Esophagus mucosa (tissue), 1 donor: ENCODE results near the gene LSM2. TPM values are rescaled to one million over a fixed set of nuclear protein-coding genes. Genes with fewer than 3 reads are reported as not detected.

Experiments
- ATAC-seq: fragments of 200-7000 bp; cut with Tn5 transposase; one replicate; pipeline ENCODE4 v1.9.1; 2020
- total RNA-seq: library from RNA; stranded (reverse); gene quantifications from one replicate; pipeline ENCODE4 v1.2.4, GENCODE V29; 2023
- donor health status: DM: yes; HTN: yes; CAD: no.

Gene LSM2
- total RNA-seq, 1 donor from 2014 or later = 45.0 TPM

DNA sequence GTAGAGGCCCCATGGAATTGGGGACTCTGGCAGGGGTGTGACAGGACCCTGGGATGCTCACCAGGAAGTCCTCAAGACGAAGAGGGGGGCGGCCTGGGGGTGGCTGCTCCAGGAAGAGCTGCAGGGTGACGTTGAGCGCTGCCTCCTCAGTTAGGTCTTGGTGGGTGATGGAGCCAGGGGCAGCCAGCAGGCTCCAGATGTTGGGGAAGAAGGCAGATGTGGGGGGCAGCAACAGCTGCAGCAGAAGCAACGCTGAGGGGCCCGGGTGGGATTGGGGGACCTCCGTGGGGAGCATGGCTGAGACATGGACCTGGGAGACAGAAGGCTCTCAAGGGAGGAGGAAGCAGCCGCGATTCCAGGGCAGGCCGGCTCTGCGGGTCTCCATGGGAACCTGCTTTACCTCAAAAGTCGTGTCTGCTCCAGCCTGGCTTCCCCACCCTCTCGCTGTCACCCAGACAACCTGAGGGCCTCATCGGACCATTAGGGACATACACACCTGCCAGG, 30.2 kb downstream of the LSM2 start:
- ATAC-seq = peak; percentile 1

DNA sequence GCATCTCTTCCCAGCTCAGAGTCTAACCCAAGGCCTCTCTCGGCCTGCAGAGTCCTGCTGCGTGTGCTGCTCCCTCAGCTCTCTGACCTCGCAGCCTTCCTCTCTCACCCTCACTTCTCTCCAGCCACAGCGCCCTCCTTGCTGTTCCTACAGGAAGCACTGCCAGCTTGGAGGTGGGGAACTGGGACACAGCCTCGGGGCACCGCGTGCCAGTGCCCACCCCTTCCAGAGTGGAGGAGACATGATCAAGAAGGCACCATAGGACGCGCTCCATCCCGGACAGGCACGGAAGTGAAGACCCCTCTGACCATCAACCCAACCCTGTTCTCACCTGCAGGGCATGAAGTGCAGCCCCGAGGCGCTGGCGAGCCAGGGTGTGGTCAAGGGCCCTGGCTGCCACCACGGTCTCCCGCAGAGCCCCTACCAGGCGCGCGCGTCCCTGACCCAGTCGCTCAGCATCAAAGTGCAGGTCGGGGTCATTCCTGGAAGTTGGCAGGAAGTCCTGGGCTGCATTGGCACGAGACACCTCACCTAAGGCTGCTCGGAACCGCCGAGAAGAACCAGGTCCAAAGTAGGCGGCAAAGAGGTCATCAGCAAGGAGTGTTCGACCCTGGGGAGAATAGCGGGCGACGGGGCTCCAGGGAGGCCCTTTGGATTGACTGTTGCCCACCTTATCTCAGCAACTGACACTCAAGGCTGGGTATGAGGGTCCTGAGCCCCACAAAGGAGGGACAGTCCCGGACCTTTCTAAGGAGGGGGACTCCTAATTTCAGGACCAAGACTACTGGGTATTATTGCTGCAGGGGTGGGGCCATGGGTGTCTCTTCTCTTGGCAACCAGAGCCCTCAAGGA, 30.9 kb downstream of the LSM2 start:
- no peak for ATAC-seq

GRCh38 chr6:31775184-31775583, 31.6 kb downstream of the LSM2 start:
- ATAC-seq = peak; percentile 67

DNA sequence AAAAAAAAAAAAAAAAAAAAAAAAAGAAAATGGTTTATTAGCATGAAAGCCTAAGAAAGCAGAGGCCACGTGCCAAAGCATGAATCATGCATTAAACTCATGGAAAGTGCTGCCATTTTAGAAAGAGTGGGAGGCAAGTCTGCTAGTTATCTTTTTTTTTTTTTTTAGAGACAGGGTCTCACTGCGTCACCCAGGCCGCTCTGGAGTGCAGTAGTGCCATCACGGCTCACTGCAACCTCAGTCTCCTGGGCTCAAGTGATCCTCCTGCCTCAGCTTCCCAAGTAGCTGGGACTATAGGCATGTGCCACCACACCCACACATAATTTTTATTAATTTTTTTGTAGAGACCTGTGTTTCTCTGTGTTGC, 34.8 kb downstream of the LSM2 start:
- no peak for ATAC-seq

DNA sequence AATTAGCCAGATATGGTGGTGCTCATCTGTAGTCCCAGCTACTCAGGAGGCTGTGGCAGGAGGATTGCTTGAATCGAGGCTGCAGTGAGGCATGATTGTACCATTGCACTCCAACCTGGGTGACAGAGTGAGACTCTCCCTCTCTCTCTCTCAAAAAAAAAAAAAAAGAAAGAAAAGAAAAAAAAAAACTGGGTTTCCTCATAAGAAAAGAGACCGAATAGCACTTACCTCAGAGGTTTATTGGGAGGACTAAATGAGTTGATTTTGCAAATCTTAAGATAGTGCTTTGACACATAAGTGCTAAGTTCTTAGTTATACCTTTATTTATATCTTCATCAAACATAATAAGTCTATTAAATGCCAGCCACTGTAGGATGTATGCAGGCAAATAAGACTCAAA, 35.9 kb downstream of the LSM2 start:
- no peak for ATAC-seq

GRCh38 chr6:31769684-31770371, 36.9 kb downstream of the LSM2 start:
- peak; percentile 87 for ATAC-seq

GRCh38 chr6:31768363-31769257, 38.2 kb downstream of the LSM2 start:
- no peak for ATAC-seq

GRCh38 chr6:31767096-31767645, 39.6 kb downstream of the LSM2 start:
- ATAC-seq = no peak

DNA sequence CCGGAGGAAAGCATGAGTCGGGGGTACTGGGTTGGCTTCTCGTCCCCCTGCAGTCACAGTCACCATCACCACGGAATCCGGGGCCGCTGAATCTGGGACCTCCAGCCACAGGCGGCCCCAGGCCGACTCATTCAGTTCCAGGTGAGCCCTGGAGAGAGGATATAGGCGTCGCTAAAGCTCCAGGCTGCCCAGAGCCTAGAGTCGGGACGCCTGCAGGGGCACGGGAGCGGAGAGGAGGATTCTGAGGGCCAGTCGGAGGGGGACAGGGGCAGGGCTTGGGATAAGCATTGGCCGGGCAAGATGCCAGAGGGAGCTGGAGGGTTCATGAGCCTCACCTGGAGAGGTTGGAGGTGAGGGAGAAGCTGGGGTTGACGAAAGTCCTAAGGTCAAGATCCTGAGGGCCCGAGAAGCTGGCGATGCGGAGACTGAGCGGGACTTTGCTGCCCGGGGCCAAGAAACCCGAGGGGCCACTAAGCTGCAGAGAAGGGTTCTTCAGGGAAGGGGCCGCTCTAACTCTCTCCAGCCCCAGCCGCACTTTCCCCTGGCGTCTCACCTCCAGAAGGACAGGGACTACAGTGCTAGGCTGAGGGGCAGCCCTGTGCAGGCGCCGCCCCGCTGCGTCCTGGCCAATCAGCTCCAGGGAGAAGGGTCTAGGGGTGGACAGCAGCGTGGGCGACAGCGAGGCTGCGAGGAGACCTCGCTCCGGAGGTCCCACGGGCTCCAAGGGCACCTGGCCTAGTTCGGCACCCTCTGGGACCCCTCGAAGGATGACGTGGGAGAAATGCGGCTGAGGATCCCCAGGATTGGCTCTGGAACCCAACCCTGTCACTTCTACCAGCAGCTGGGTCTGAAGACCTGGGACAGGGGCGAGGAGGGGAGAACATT, 40.6 kb downstream of the LSM2 start:
- ATAC-seq = no peak

GRCh38 chr6:31765559-31765909, 41.2 kb downstream of the LSM2 start:
- no peak for ATAC-seq

- no peak for ATAC-seq
These were observed 42.6 kb downstream of the LSM2 start for GRCh38 chr6:31764198-31764597.

DNA sequence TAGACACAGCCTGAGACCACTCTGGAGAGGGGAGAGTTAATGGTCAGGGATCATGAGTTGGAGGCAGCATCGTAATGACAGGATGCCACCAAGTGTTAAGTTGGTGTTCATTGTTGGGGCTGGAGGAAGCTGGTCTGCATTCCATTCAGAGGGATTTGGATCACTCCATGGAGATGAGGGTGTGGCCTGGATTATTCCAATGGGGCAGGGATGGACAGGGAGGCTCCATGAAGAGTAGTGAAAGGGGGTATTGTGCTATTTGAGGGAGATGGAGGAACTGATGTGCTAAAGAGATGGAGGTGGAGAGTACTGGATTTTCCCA, 43.2 kb downstream of the LSM2 start:
- peak; percentile 45 for ATAC-seq

GRCh38 chr6:31762878-31763618, 43.7 kb downstream of the LSM2 start:
- ATAC-seq = peak; percentile 20

DNA sequence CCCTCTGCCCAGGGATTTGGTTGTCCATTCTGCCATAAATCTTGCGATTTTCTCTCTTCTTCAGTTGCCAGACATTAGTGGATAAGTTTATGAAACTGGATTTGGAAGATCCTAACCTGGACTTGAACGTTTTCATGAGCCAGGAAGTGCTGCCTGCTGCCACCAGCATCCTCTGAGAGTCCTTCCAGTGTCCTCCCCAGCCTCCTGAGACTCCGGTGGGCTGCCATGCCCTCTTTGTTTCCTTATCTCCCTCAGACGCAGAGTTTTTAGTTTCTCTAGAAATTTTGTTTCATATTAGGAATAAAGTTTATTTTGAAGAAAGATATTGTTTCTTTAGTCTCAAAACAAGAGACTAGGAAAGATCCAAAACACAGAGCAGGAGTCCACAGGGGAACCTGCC, 44.4 kb downstream of the LSM2 start, which contains the start of gene SAPCD1:
Gene SAPCD1 (plus strand): TSS at position 301 of the 400 bp plus-strand sequence. CDS start 399 bp downstream, outside the sequence.
- ATAC-seq = no peak

GRCh38 chr6:31761343-31761742, 45.4 kb downstream of the LSM2 start:
- ATAC-seq = no peak

- no peak for ATAC-seq
These were observed 46.0 kb downstream of the LSM2 start for GRCh38 chr6:31760790-31761189.

- no peak for ATAC-seq
These were observed 48.5 kb downstream of the LSM2 start for GRCh38 chr6:31758281-31758680.

DNA sequence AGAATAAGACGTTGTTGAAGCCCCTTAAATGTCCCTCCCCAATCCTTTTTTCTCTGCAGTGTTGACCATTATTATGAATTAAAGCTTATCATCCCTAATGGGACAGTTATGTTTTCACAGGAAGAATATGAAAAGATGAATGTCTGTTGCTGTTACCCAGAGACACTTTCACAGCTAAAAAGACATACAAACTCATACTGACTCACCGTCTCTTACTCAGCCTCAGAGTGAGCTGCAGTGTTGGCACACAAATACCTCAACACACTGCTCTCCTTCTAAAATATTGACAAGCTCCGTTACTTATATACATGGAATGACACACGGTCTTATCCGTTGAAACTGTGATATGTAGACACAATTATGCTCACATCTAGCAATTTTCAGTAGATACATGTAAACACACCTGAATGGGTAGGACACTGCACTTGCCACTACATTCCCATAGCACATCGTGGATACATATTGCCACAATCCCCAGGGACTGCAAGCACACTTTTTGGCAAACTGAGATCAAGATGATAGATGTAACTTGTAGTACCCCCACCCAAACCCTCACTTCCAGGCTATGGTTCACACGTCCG, 53.9 kb downstream of the LSM2 start:
- ATAC-seq = peak; percentile 75

GRCh38 chr6:31750411-31751022, 56.2 kb downstream of the LSM2 start:
- ATAC-seq = no peak
